HepG2 (cell line): ENCODE measurements around the gene SIK2. TPM values are rescaled to one million over a fixed set of nuclear protein-coding genes. Genes with fewer than 3 reads are reported as not detected.
A peak's percentile ranks its signal among the peaks of the same experiment; 100 is the strongest.

Experiments used
- ATAC-seq: fragments of 200-7000 bp; cut with Tn5 transposase; 3 replicates; pipeline ENCODE4 v1.9.1; 2020; ENCODE audit warnings: mild to moderate bottlenecking, moderate library complexity
- BruUV-seq: library from RNA; stranded (reverse); fragments of 400-500 nt; replicated peaks from 2 replicates; lab custom pipeline; 2021; lab: Mats Ljungman, UMichigan
- CTCF ChIA-PET: fragments of 300-600 bp; formaldehyde crosslinking; extraction: SDS; loops from one replicate; lab custom pipeline; 2021; ENCODE audit warnings: low total read pairs, inconsistent platforms, low intra/inter-chr PET ratio; lab: Yijun Ruan, JAX
- POLR2A ChIA-PET: fragments of 350-600 bp; sonication (Branson Sonifier 250); formaldehyde crosslinking; loops from one replicate; lab custom pipeline; 2020; ENCODE audit warnings: antibody characterized with exemption, inconsistent platforms; lab: Yijun Ruan, JAX
- DNase-seq: peaks from one replicate; pipeline ENCODE4 v3.0.0-alpha.2; 2015; ENCODE audit warnings: low spot score
- FAIRE-seq: peaks from 3 replicates; lab custom pipeline; 2011; peaks lifted over from hg19 to GRCh38; lab: Jason Lieb, UNC
- H2AFZ ChIP-seq: one replicate; pipeline ENCODE4 v1.6.1; 2011; ENCODE audit warnings: low read length, inconsistent platforms
- H3K27ac ChIP-seq: fragments of 300-600 bp; 3 replicates; pipeline ENCODE4 v1.8.0; 2011; ENCODE audit warnings: mixed run types, mild to moderate bottlenecking, mixed read lengths, low read length, inconsistent platforms; ENCODE audit not compliant: insufficient read depth; ENCODE audit errors: extremely low read length
- H3K27me3 ChIP-seq, 2 experiments: fragments of 200-600 bp in 1 of 2; 2 replicates in 1 of 2; 3 replicates in 1 of 2; pipeline versions ENCODE4 v1.6.0 to v1.8.0; 2011; ENCODE audit warnings: low read length in 2 of 2, mild to moderate bottlenecking in 2 of 2, moderate library complexity in 2 of 2, inconsistent platforms in 1 of 2; ENCODE audit not compliant: insufficient read depth in 2 of 2, control insufficient read depth in 1 of 2
- H3K36me3 ChIP-seq, 2 experiments: fragments of 200-600 bp in 1 of 2; replicated peaks in 1 of 2; 2 replicates in 1 of 2; 3 replicates in 1 of 2; pipeline versions ENCODE4 v1.5.1 to v1.8.0; 2011; ENCODE audit warnings: low read length in 2 of 2, inconsistent platforms in 1 of 2; ENCODE audit not compliant: insufficient read depth in 2 of 2, control insufficient read depth in 1 of 2
- H3K4me1 ChIP-seq: 2 replicates; pipeline ENCODE4 v1.5.1; 2012; ENCODE audit warnings: low read length, inconsistent platforms; ENCODE audit not compliant: insufficient read depth
- H3K4me2 ChIP-seq: 2 replicates; pipeline ENCODE4 v1.6.0; 2011; ENCODE audit warnings: low read depth, low read length, inconsistent platforms
- H3K4me3 ChIP-seq, 3 experiments: fragments of 200-600 bp in 1 of 3; sonication (generic), shearing (Covaris generic) in 1 of 3; replicated peaks in 1 of 3; 2 replicates each; pipeline ENCODE4 v1.5.1; 2011 to 2016; ENCODE audit warnings: low read length in 3 of 3, inconsistent platforms in 2 of 3, low read depth in 2 of 3, mild to moderate bottlenecking in 2 of 3, control low read depth in 1 of 3, mixed read lengths in 1 of 3; ENCODE audit not compliant: insufficient read depth in 1 of 3
- H3K79me2 ChIP-seq: one replicate; pipeline ENCODE4 v1.6.1; 2011; ENCODE audit warnings: low read length, inconsistent platforms; ENCODE audit not compliant: insufficient read depth
- H3K9ac ChIP-seq: 2 replicates; pipeline ENCODE4 v1.6.0; 2011; ENCODE audit warnings: mild to moderate bottlenecking, low read depth, low read length, inconsistent platforms; ENCODE audit not compliant: insufficient read depth
- H3K9me3 ChIP-seq: 2 replicates; pipeline ENCODE4 v1.5.1; 2012; ENCODE audit warnings: mild to moderate bottlenecking, low read length
- H4K20me1 ChIP-seq: 2 replicates; pipeline ENCODE4 v1.6.0; 2011; ENCODE audit warnings: inconsistent platforms, mild to moderate bottlenecking, low read length, moderate library complexity; ENCODE audit not compliant: insufficient read depth
- ARHGAP35 ChIP-seq: sonication (generic); formaldehyde crosslinking; IDR thresholded peaks from 2 replicates; pipeline ENCODE4 v1.9.0; 2022; ENCODE audit warnings: mild to moderate bottlenecking, inconsistent platforms, moderate library complexity, missing genetic modification reagents, borderline replicate concordance
- ELF4 ChIP-seq: sonication (generic); formaldehyde crosslinking; IDR thresholded peaks from 2 replicates; pipeline ENCODE4 v1.5.0; 2020; ENCODE audit warnings: missing genetic modification reagents, mild to moderate bottlenecking, moderate library complexity, borderline replicate concordance
- PRMT3 ChIP-seq: sonication (generic); formaldehyde crosslinking; IDR thresholded peaks from 2 replicates; pipeline ENCODE4 v1.8.1; 2022; ENCODE audit warnings: low read depth, mild to moderate bottlenecking, moderate library complexity, missing genetic modification reagents, borderline replicate concordance
- RBFOX2 ChIP-seq: fragments of 200-400 bp; formaldehyde crosslinking; IDR thresholded peaks from 2 replicates; pipeline ENCODE4 v1.6.1; 2017; ENCODE audit warnings: low read depth, mild to moderate bottlenecking, low read length
- RBM22 ChIP-seq: fragments of 200-400 bp; formaldehyde crosslinking; optimal IDR thresholded peaks from 2 replicates; pipeline ENCODE3; 2017; ENCODE audit warnings: mild to moderate bottlenecking, low read length, moderate library complexity
- XRCC5 ChIP-seq: fragments of 200-400 bp; formaldehyde crosslinking; optimal IDR thresholded peaks from 2 replicates; pipeline ENCODE3; 2017; ENCODE audit warnings: mild to moderate bottlenecking, low read length
- ZFP82 ChIP-seq: sonication (generic); formaldehyde crosslinking; IDR thresholded peaks from 2 replicates; pipeline ENCODE4 v1.5.1; 2020; ENCODE audit warnings: mild to moderate bottlenecking, missing genetic modification reagents, borderline replicate concordance
- ZNF230 ChIP-seq: sonication (generic); formaldehyde crosslinking; IDR thresholded peaks from 2 replicates; pipeline ENCODE4 v1.4.0; 2020; ENCODE audit warnings: mild to moderate bottlenecking, missing genetic modification reagents
- ZNF556 ChIP-seq: sonication (generic); formaldehyde crosslinking; IDR thresholded peaks from 2 replicates; pipeline ENCODE4 v1.4.0; 2020; ENCODE audit warnings: mild to moderate bottlenecking, missing genetic modification reagents, borderline replicate concordance
- ZNF850 ChIP-seq: sonication (generic); formaldehyde crosslinking; conservative IDR thresholded peaks from 2 replicates; pipeline ENCODE4 v1.9.0; 2021; ENCODE audit warnings: mild to moderate bottlenecking, missing genetic modification reagents
- ZNF891 ChIP-seq: sonication (generic); formaldehyde crosslinking; IDR thresholded peaks from 2 replicates; pipeline ENCODE4 v1.5.0; 2020; ENCODE audit warnings: mild to moderate bottlenecking, missing genetic modification reagents
- WGBS: methylation state at CpG from one replicate; pipeline ENCODE4 v1.1.6; 2017; ENCODE audit warnings: low lambda C conversion rate; 5-methylcytosine and 5-hydroxymethylcytosine counted together
- in situ Hi-C: cut with HindIII; loops from 2 replicates; pipeline ENCODE4 v1.10.0; 2017; ENCODE audit warnings: low pct_unique_long_range_greater_than_20kb; ENCODE audit not compliant: extremely low pct_ligation_motif_present
- intact Hi-C: fragments of 100-400 bp; cut with micrococcal nuclease; formaldehyde crosslinking; loops from one replicate; pipeline ENCODE4 v1.10.0; 2022; ENCODE audit not compliant: unreplicated experiment
- polyA plus RNA-seq, 8 experiments: library from polyadenylated mRNA; depleted of rRNA in 3 of 8; stranded (reverse) in 7 of 8; unstranded in 1 of 8; fragments of >200 nt; fragmentation: Illumina TruSeq in 4 of 8; extraction: Trizol in 4 of 8; gene quantifications; 2 replicates each; pipeline versions ENCODE4 v1.2.1 to v1.2.3, GENCODE V29; 2011 to 2016; ENCODE audit warnings: low read depth in 4 of 8, missing spikeins in 1 of 8, mixed read lengths in 1 of 8; ENCODE audit not compliant: insufficient read depth in 1 of 8
- total RNA-seq, 5 experiments: library from RNA; depleted of rRNA; stranded (reverse); fragments of >200 nt; fragmentation: Illumina TruSeq; extraction: Trizol; gene quantifications; 2 replicates each; pipeline ENCODE4 v1.2.3, GENCODE V29; 2016; ENCODE audit warnings: low read depth in 1 of 5
- TF ChIP-seq, protein P1 (sequence below): sonication (generic); formaldehyde crosslinking; IDR thresholded peaks from 2 replicates; pipeline ENCODE4 v1.4.0; 2020; ENCODE audit warnings: missing genetic modification reagents
- TF ChIP-seq, protein P2 (sequence below): sonication (generic); formaldehyde crosslinking; IDR thresholded peaks from 2 replicates; pipeline ENCODE4 v1.4.0; 2020; ENCODE audit warnings: mild to moderate bottlenecking, missing genetic modification reagents
- TF ChIP-seq, protein P3 (sequence below): sonication (generic); formaldehyde crosslinking; IDR thresholded peaks from 2 replicates; pipeline ENCODE4 v1.4.0; 2020; ENCODE audit warnings: missing genetic modification reagents
- TF ChIP-seq, protein P4 (sequence below): sonication (generic); formaldehyde crosslinking; IDR thresholded peaks from 2 replicates; pipeline ENCODE4 v1.5.0; 2020; ENCODE audit warnings: missing genetic modification reagents, mild to moderate bottlenecking, borderline replicate concordance

Gene SIK2
- total and polyA plus RNA-seq, 2 of the 13 experiments (the other 11 are each of a cell fraction or from before 2014, with no cell fraction given) = 8.1 to 15.4 TPM

DNA sequence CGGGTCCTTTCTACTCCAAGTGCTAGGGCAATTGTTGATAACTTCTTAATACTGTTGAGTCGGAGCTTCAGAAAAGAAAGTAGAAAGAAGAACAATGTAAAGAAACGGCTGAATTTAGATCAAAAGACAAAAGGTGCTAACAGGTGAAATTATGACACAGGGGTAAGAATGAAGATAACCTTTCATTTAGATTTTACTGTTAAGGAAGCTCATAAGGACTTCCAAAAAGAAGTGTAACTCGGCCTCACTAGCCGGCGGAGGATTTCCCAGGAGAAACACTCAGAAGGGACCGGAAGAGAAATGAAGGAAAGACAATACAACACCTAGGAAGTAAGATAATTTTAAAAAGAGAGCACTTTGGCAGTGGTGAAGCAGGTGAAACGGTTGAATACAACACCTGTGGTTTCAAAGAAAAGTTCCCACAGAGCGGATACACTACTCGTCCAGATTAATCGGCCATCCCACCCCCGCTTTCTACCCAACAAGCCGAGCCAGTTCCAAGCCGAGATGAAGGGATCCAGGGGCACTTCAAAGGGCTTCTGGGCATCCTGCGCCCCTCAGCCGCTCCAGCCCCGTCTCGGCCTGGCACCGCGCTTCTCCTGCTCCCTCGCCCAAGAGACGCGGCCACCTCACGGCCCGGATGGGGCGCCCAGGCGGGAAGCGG is 163.2 kb downstream of the SIK2 start:
- POLR2A ChIA-PET = interaction anchor here (0.8 to 4.7 kb wide), 22 partner anchors 8 to 162 kb away, joined by 3 to 68 read pairs (median 6); partner anchors contain the start of genes ALG9 and SIK2
- in situ Hi-C loops = no loop called here
- DNase-seq = no peak
- WGBS = under 1% methylated on average over 15 of the region's 28 CpGs
- Histone ChIP-seq H3K9me3 (no peaks in the 10 kb centered on the region), H3K4me2 (peak overlapping the region; percentile 99), H3K9ac (peak overlapping the region; percentile 93), H3K4me3 (peak overlapping the region; percentile 89 to 98 (median 93)), H3K79me2 (peaks cover 35% of the 10 kb centered on the region), H4K20me1 (no peaks in the 10 kb centered on the region), H3K27ac (peak overlapping the region; percentile 94), H3K4me1 (peaks cover 38% of the 10 kb centered on the region), H3K27me3 (no peaks in the 10 kb centered on the region; a peak in 1 of 5 replicates), H2AFZ (no peak overlapping the region), H3K36me3 (peaks cover 14 to 24% of the 10 kb centered on the region in 2 experiments; a peak in 4 of 5 replicates)
- BruUV-seq = no TSS peak
- CTCF ChIA-PET = no interaction called here
- intact Hi-C loops = no loop called here
- FAIRE-seq = no peak
- ATAC-seq = peak; percentile 60
- TF ChIP-seq ZFP82 (CRISPR knock-in tag) (0 out of 2 replicates have a peak, but pooled peaks have one; percentile 16), RBM22 (peak; percentile 6), ZNF850 (CRISPR knock-in tag) (0 out of 2 replicates have a peak, but pooled peaks have one; percentile 14), ZNF556 (CRISPR knock-in tag) (0 out of 2 replicates have a peak, but pooled peaks have one; percentile 22), ELF4 (CRISPR knock-in tag) (peak; percentile 71; the same call in 1 of the 2 replicates), ZNF230 (CRISPR knock-in tag) (0 out of 2 replicates have a peak, but pooled peaks have one; percentile 19), RBFOX2 (peak; percentile 31; the same call in 1 of the 2 replicates), PRMT3 (CRISPR knock-in tag) (no peak), ARHGAP35 (CRISPR knock-in tag) (no peak), ZNF891 (CRISPR knock-in tag) (0 out of 2 replicates have a peak, but pooled peaks have one; percentile 11), XRCC5 (no peak)
- TF ChIP-seq, protein P1, sequence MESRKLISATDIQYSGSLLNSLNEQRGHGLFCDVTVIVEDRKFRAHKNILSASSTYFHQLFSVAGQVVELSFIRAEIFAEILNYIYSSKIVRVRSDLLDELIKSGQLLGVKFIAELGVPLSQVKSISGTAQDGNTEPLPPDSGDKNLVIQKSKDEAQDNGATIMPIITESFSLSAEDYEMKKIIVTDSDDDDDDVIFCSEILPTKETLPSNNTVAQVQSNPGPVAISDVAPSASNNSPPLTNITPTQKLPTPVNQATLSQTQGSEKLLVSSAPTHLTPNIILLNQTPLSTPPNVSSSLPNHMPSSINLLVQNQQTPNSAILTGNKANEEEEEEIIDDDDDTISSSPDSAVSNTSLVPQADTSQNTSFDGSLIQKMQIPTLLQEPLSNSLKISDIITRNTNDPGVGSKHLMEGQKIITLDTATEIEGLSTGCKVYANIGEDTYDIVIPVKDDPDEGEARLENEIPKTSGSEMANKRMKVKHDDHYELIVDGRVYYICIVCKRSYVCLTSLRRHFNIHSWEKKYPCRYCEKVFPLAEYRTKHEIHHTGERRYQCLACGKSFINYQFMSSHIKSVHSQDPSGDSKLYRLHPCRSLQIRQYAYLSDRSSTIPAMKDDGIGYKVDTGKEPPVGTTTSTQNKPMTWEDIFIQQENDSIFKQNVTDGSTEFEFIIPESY (CRISPR knock-in tag) = no peak
- TF ChIP-seq, protein P2, sequence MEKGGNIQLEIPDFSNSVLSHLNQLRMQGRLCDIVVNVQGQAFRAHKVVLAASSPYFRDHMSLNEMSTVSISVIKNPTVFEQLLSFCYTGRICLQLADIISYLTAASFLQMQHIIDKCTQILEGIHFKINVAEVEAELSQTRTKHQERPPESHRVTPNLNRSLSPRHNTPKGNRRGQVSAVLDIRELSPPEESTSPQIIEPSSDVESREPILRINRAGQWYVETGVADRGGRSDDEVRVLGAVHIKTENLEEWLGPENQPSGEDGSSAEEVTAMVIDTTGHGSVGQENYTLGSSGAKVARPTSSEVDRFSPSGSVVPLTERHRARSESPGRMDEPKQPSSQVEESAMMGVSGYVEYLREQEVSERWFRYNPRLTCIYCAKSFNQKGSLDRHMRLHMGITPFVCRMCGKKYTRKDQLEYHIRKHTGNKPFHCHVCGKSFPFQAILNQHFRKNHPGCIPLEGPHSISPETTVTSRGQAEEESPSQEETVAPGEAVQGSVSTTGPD (CRISPR knock-in tag) = no peak
- TF ChIP-seq, protein P3, sequence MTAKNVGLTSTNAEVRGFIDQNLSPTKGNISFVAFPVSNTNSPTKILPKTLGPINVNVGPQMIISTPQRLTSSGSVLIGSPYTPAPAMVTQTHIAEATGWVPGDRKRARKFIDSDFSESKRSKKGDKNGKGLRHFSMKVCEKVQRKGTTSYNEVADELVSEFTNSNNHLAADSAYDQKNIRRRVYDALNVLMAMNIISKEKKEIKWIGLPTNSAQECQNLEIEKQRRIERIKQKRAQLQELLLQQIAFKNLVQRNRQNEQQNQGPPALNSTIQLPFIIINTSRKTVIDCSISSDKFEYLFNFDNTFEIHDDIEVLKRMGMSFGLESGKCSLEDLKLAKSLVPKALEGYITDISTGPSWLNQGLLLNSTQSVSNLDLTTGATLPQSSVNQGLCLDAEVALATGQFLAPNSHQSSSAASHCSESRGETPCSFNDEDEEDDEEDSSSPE (CRISPR knock-in tag) = 0 out of 2 replicates have a peak, but pooled peaks have one; percentile 4
- TF ChIP-seq, protein P4, sequence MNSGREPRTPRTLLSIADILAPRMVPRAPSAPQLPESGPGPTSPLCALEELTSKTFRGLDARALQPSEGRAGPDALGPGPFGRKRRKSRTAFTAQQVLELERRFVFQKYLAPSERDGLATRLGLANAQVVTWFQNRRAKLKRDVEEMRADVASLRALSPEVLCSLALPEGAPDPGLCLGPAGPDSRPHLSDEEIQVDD (CRISPR knock-in tag) = 0 out of 2 replicates have a peak, but pooled peaks have one; percentile 22
